Fibroblast of lung (primary cell): ENCODE data around the gene CAMTA1. TPM values are rescaled to one million over a fixed set of nuclear protein-coding genes. Genes with fewer than 3 reads are reported as not detected.
A peak's percentile ranks its signal among the peaks of the same experiment; 100 is the strongest.

ENCODE experiments used
- DNase-seq, 2 donors: peaks; one replicate each; pipeline versions ENCODE4 v3.0.0 to v3.0.0-alpha.2; 2010; ENCODE audit warnings: low read depth in 2 of 2
- H2AFZ ChIP-seq: 2 replicates; pipeline ENCODE4 v1.5.1; 2012; ENCODE audit warnings: low read length, control low read depth, inconsistent platforms
- H3K27ac ChIP-seq: 2 replicates; pipeline ENCODE4 v1.5.1; 2011; ENCODE audit warnings: low read length, control low read depth; ENCODE audit not compliant: insufficient read depth
- H3K27me3 ChIP-seq: 2 replicates; pipeline ENCODE4 v1.5.1; 2011; ENCODE audit warnings: mild to moderate bottlenecking, low read length; ENCODE audit not compliant: control insufficient read depth, insufficient read depth
- H3K36me3 ChIP-seq: 2 replicates; pipeline ENCODE4 v1.5.1; 2011; ENCODE audit warnings: low read length; ENCODE audit not compliant: control insufficient read depth, insufficient read depth
- H3K4me1 ChIP-seq: 2 replicates; pipeline ENCODE4 v1.5.1; 2011; ENCODE audit warnings: low read length; ENCODE audit not compliant: control insufficient read depth, insufficient read depth; ENCODE audit errors: extremely low read depth
- H3K4me2 ChIP-seq: 2 replicates; pipeline ENCODE4 v1.5.1; 2011; ENCODE audit warnings: low read length, control low read depth; ENCODE audit not compliant: insufficient read depth; ENCODE audit errors: extremely low read depth
- H3K4me3 ChIP-seq, 4 experiments: fragments of 200-600 bp in 1 of 4; sonication (generic) in 1 of 4; replicated peaks in 1 of 4; 2 replicates each; pipeline ENCODE4 v1.5.1; 2011 to 2016; ENCODE audit warnings: low read length in 4 of 4, low read depth in 3 of 4, mild to moderate bottlenecking in 3 of 4, control low read depth in 2 of 4, inconsistent platforms in 1 of 4, mixed read lengths in 1 of 4; ENCODE audit not compliant: insufficient read depth in 1 of 4; ENCODE audit errors: control extremely low read depth in 1 of 4
- H3K79me2 ChIP-seq: 2 replicates; pipeline ENCODE4 v1.5.1; 2012; ENCODE audit warnings: mild to moderate bottlenecking, low read length, inconsistent platforms; ENCODE audit not compliant: control insufficient read depth, insufficient read depth
- H3K9ac ChIP-seq: 2 replicates; pipeline ENCODE4 v1.5.1; 2011; ENCODE audit warnings: mild to moderate bottlenecking, low read length, control low read depth; ENCODE audit not compliant: insufficient read depth
- H3K9me3 ChIP-seq: 2 replicates; pipeline ENCODE4 v1.5.1; 2012; ENCODE audit warnings: low read depth, low read length; ENCODE audit not compliant: control insufficient read depth, insufficient read depth
- H4K20me1 ChIP-seq: 2 replicates; pipeline ENCODE4 v1.5.1; 2011; ENCODE audit warnings: low read length; ENCODE audit not compliant: control insufficient read depth, insufficient read depth; ENCODE audit errors: extremely low read depth
- CTCF ChIP-seq, 2 donors: IDR thresholded peaks in 1 of 2; conservative IDR thresholded peaks in 1 of 2; 1 replicate in 1 of 2; 2 replicates in 1 of 2; pipeline ENCODE4 v1.5.1; 2011 to 2012; ENCODE audit warnings: low read length in 2 of 2, control low read depth in 1 of 2, inconsistent platforms in 1 of 2, low read depth in 1 of 2, mild to moderate bottlenecking in 1 of 2
- EZH2 ChIP-seq: IDR thresholded peaks from 2 replicates; pipeline ENCODE4 v1.5.1; 2012; ENCODE audit warnings: low read length, control low read depth, mild to moderate bottlenecking; ENCODE audit errors: missing control alignments
- polyA plus RNA-seq, 2 donors: library from polyadenylated mRNA; depleted of rRNA in 1 of 2; stranded (reverse) in 1 of 2; unstranded in 1 of 2; fragments of >200 nt; gene quantifications; 2 replicates each; pipeline ENCODE4 v1.2.1, GENCODE V29; 2011 to 2012; ENCODE audit warnings: missing spikeins in 1 of 2
- total RNA-seq: library from RNA; depleted of rRNA; stranded (reverse); fragments of >200 nt; gene quantifications from 2 replicates; pipeline ENCODE4 v1.2.1, GENCODE V29; 2014

The CAMTA1 gene
- total and polyA plus RNA-seq, 2 donors (not counting 1 experiment from before 2014, with no cell fraction given): 47.6 to 86.0 TPM

DNA sequence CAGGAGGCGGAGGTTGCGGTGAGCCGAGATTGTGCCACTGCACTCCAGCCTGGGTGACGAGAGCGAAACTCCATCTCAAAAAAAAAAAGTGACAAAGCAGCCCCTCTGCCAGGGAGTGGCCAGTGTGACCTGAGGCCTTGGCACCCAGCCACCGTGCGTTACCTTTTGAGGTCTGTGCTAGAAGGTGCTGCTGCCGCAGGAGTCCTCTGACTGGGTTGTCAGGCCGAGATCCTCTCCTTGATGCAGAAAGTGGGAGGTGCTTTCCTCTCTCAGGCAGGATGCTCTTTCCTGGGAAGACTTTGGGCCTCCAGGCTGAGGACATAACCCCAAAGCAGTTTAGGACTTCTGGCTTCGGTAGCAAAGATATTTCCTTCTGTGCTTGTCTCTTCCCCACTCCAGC is 705.3 kb downstream of the CAMTA1 start:
- H3K27me3 ChIP-seq: no peaks in the 10 kb centered on the region
- TF ChIP-seq CTCF (conservative IDR thresholded peaks at IDR 0.05 in 1 of 2, IDR thresholded peaks at IDR 0.05 in 1 of 2; ENCODE audit: low read depth in 1 of 2, low read length in 2 of 2) (no peak), EZH2 (no peak)
- H3K36me3 ChIP-seq: no peaks in the 10 kb centered on the region
- H2AFZ ChIP-seq: no peak overlapping the region
- no peak overlapping the region for H3K4me3 ChIP-seq
- H4K20me1 ChIP-seq: no peaks in the 10 kb centered on the region
- H3K9me3 ChIP-seq: no peaks in the 10 kb centered on the region
- no peaks in the 10 kb centered on the region for H3K4me1 ChIP-seq
- no peak overlapping the region for H3K27ac ChIP-seq
- no peak overlapping the region for H3K4me2 ChIP-seq
- no peaks in the 10 kb centered on the region for H3K79me2 ChIP-seq
- no peak overlapping the region for H3K9ac ChIP-seq
- DNase-seq: no peak

DNA sequence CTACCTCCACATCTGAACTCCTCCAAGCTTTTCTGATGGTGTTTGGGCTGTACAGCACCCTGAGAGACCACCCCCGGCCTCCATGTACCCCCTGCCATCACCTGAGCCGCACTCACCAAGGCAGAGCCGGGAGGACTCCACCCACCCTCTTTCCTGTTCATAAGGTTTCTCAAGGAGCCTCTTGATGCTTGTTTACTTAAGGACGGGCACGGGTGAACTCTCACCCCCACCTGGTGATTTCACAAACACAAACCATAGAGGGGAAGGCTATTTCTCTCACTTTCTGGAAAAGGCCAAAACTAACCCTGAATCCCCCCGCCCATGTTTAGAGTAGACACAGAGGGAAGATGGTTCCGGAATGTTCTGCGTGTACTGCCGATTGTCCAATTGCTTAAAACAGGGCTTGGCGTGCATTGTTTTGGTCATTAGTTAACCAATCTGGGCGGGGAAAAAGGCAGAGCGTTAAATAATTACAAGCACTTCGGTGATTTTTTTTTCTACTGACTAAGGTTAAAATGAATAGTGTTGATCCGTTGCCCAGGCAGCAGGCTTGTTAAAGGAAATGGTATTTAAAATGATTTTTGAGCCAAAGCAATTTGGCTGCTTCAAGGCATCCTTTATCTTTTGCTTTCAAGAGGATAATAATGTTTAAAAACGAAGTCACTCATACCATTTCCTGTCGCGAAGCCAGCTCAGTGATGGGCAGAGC is 706.0 kb downstream of the CAMTA1 start:
- H3K9ac ChIP-seq: no peak overlapping the region

DNA sequence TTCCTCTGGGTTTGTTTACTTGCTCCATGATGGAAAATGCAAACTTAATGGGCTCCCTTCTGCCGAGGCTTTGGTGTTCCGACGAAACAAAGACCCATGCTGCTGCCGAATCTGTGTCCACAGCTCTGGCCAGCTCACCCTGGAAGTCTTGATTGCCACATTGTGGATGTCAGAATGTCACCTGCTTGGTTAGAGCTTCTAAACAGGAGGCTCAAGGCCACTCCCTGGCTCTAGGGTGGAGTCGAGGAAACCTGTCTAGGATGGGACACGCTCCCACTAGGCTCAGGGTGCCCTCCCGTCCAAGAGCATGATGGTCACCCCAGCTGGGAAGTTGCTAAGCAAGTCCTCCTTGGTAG is 706.5 kb downstream of the CAMTA1 start:
- Histone ChIP-seq H3K27ac (peak overlapping the region; percentile 8), H3K27me3 (no peaks in the 10 kb centered on the region), H3K4me2 (peak overlapping the region; percentile 41), H4K20me1 (no peaks in the 10 kb centered on the region), H3K36me3 (no peaks in the 10 kb centered on the region), H3K9me3 (no peaks in the 10 kb centered on the region), H3K4me1 (no peaks in the 10 kb centered on the region), H3K4me3 (peak overlapping the region in 1 of 4 experiments; percentile 6), H2AFZ (peak overlapping the region; percentile 38), H3K9ac (no peak overlapping the region), H3K79me2 (no peaks in the 10 kb centered on the region)
- no peak for DNase-seq
- TF ChIP-seq EZH2 (no peak), CTCF (conservative IDR thresholded peaks at IDR 0.05 in 1 of 2, IDR thresholded peaks at IDR 0.05 in 1 of 2; ENCODE audit: low read depth in 1 of 2, low read length in 2 of 2) (no peak)

More for the DNA sequence above, 706.0 kb downstream of the CAMTA1 start:
- DNase-seq: peak; percentile 70 to 85
- Histone ChIP-seq H3K27me3 (no peaks in the 10 kb centered on the region), H3K79me2 (no peaks in the 10 kb centered on the region), H2AFZ (peak overlapping the region; percentile 38), H3K4me3 (peak overlapping the region in 1 of 4 experiments; percentile 6), H4K20me1 (no peaks in the 10 kb centered on the region), H3K27ac (peak overlapping the region; percentile 11), H3K4me2 (peak overlapping the region; percentile 41), H3K4me1 (no peaks in the 10 kb centered on the region), H3K9me3 (no peaks in the 10 kb centered on the region), H3K36me3 (no peaks in the 10 kb centered on the region)
- TF ChIP-seq CTCF (conservative IDR thresholded peaks at IDR 0.05 in 1 of 2, IDR thresholded peaks at IDR 0.05 in 1 of 2; ENCODE audit: low read depth in 1 of 2, low read length in 2 of 2) (no peak), EZH2 (no peak)
